WTC11 (cell line): Measurements from ENCODE around the gene COL4A6. TPM values are rescaled to one million over a fixed set of nuclear protein-coding genes. Genes with fewer than 3 reads are reported as not detected.

ENCODE experiments used
- ATAC-seq: fragments of 200-7000 bp; cut with Tn5 transposase; 2 replicates; pipeline ENCODE4 v1.10.0; 2021; ENCODE audit warnings: mild to moderate bottlenecking, moderate library complexity
- CTCF ChIA-PET: fragments of 300-600 bp; sonication (Branson Sonifier 250); formaldehyde crosslinking; loops from one replicate; lab custom pipeline; 2021; ENCODE audit warnings: antibody characterized with exemption; lab: Charles Lee
- POLR2A ChIA-PET: fragments of 350-600 bp; sonication (Branson Sonifier 250); formaldehyde crosslinking; loops from one replicate; lab custom pipeline; 2021; ENCODE audit warnings: antibody characterized with exemption; lab: Charles Lee
- DNase-seq: peaks from one replicate; pipeline ENCODE4 v3.0.0; 2021; ENCODE audit warnings: low spot score
- H3K27ac Mint-ChIP-seq: 2 replicates; pipeline ENCODE4 v1.8.0; 2021; ENCODE audit warnings: mixed read lengths
- H3K27me3 Mint-ChIP-seq: 2 replicates; pipeline ENCODE4 v1.8.0; 2021; ENCODE audit warnings: low read depth, mild to moderate bottlenecking, moderate library complexity, mixed read lengths
- H3K36me3 Mint-ChIP-seq: 2 replicates; pipeline ENCODE4 v1.8.0; 2021; ENCODE audit warnings: mixed read lengths
- H3K4me1 Mint-ChIP-seq: 2 replicates; pipeline ENCODE4 v1.8.0; 2022; ENCODE audit warnings: mixed read lengths
- H3K4me3 Mint-ChIP-seq: 2 replicates; pipeline ENCODE4 v1.8.0; 2021; ENCODE audit warnings: mild to moderate bottlenecking, moderate library complexity, mixed read lengths
- H3K9me3 Mint-ChIP-seq: 2 replicates; pipeline ENCODE4 v1.8.0; 2021; ENCODE audit warnings: mixed read lengths
- ATF1 ChIP-seq: sonication (generic); formaldehyde crosslinking; IDR thresholded peaks from 2 replicates; pipeline ENCODE4 v1.8.1; 2023; ENCODE audit warnings: mild to moderate bottlenecking, moderate library complexity, missing genetic modification reagents
- ATF6 ChIP-seq: sonication (generic); formaldehyde crosslinking; IDR thresholded peaks from 2 replicates; pipeline ENCODE4 v1.8.1; 2023; ENCODE audit warnings: mild to moderate bottlenecking, missing genetic modification reagents
- CREB1 ChIP-seq: sonication (generic); formaldehyde crosslinking; IDR thresholded peaks from 2 replicates; pipeline ENCODE4 v1.8.0; 2023; ENCODE audit warnings: mild to moderate bottlenecking, missing genetic modification reagents
- E2F1 ChIP-seq: sonication (generic); formaldehyde crosslinking; IDR thresholded peaks from 2 replicates; pipeline ENCODE4 v1.8.0; 2022; ENCODE audit warnings: mild to moderate bottlenecking, missing genetic modification reagents
- E2F4 ChIP-seq: sonication (generic); formaldehyde crosslinking; IDR thresholded peaks from 2 replicates; pipeline ENCODE4 v1.8.1; 2022; ENCODE audit warnings: low read depth, mild to moderate bottlenecking, moderate library complexity, missing genetic modification reagents, borderline replicate concordance
- EMX1 ChIP-seq: fragments of 250-450 bp; sonication (Bioruptor Pico); IDR thresholded peaks from 2 replicates; pipeline ENCODE4 v1.8.0; 2021; ENCODE audit warnings: mild to moderate bottlenecking
- ESRRA ChIP-seq: sonication (generic); formaldehyde crosslinking; IDR thresholded peaks from 2 replicates; pipeline ENCODE4 v1.8.1; 2022; ENCODE audit warnings: mild to moderate bottlenecking, missing genetic modification reagents, borderline replicate concordance
- FOXP1 ChIP-seq: sonication (generic); formaldehyde crosslinking; IDR thresholded peaks from 2 replicates; pipeline ENCODE4 v1.8.0; 2022; ENCODE audit warnings: missing genetic modification reagents, mild to moderate bottlenecking, moderate library complexity, borderline replicate concordance
- GABPB1 ChIP-seq: sonication (generic); formaldehyde crosslinking; IDR thresholded peaks from 2 replicates; pipeline ENCODE4 v1.8.1; 2023; ENCODE audit warnings: mild to moderate bottlenecking, missing genetic modification reagents
- JAZF1 ChIP-seq: fragments of 250-450 bp; sonication (Bioruptor Pico); IDR thresholded peaks from 2 replicates; pipeline ENCODE4 v1.9.0; 2021; ENCODE audit warnings: moderate library complexity, mild to moderate bottlenecking, inconsistent platforms
- MLX ChIP-seq: sonication (generic); formaldehyde crosslinking; IDR thresholded peaks from 2 replicates; pipeline ENCODE4 v1.8.1; 2023; ENCODE audit warnings: mild to moderate bottlenecking, missing genetic modification reagents, moderate library complexity
- NFATC4 ChIP-seq: fragments of 250-450 bp; sonication (Bioruptor Pico); IDR thresholded peaks from 2 replicates; pipeline ENCODE4 v1.9.0; 2021; ENCODE audit warnings: mild to moderate bottlenecking
- STAT6 ChIP-seq: sonication (generic); formaldehyde crosslinking; conservative IDR thresholded peaks from 2 replicates; pipeline ENCODE4 v1.8.1; 2023; ENCODE audit warnings: mild to moderate bottlenecking, low read depth, missing genetic modification reagents, moderate library complexity
- ZNF263 ChIP-seq: sonication (generic); formaldehyde crosslinking; IDR thresholded peaks from 2 replicates; pipeline ENCODE4 v1.8.1; 2022; ENCODE audit warnings: low read depth, mild to moderate bottlenecking, moderate library complexity, missing genetic modification reagents
- ZNF416 ChIP-seq: fragments of 250-450 bp; sonication (Bioruptor Pico); IDR thresholded peaks from 2 replicates; pipeline ENCODE4 v1.9.0; 2021; ENCODE audit warnings: mild to moderate bottlenecking, inconsistent platforms
- ZNF423 ChIP-seq: fragments of 250-450 bp; sonication (Bioruptor Pico); IDR thresholded peaks from 2 replicates; pipeline ENCODE4 v2.1.2; 2022; ENCODE audit warnings: mild to moderate bottlenecking, moderate library complexity
- total RNA-seq: library from RNA; stranded (reverse); gene quantifications from 3 replicates; pipeline ENCODE4 v1.2.3, GENCODE V29; 2021
- TF ChIP-seq, protein P1 (sequence below): fragments of 250-450 bp; sonication (Bioruptor Pico); IDR thresholded peaks from 2 replicates; pipeline ENCODE4 v1.9.0; 2021; ENCODE audit warnings: moderate library complexity, mild to moderate bottlenecking, inconsistent platforms, borderline replicate concordance
- TF ChIP-seq, protein P2 (sequence below): sonication (generic); formaldehyde crosslinking; IDR thresholded peaks from 2 replicates; pipeline ENCODE4 v1.8.1; 2023; ENCODE audit warnings: mild to moderate bottlenecking, moderate library complexity, missing genetic modification reagents
- TF ChIP-seq, protein P3 (sequence below): fragments of 200-600 bp; IDR thresholded peaks from 2 replicates; pipeline ENCODE4 v1.8.0; 2022; ENCODE audit warnings: antibody characterized with exemption

COL4A6 gene
- total RNA-seq, 1 experiment from 2014 or later = 15.2 TPM

- TF ChIP-seq STAT6 (CRISPR knock-in tag) (no peak), ZNF416 (CRISPR knock-in tag) (no peak), MLX (CRISPR knock-in tag) (no peak), E2F4 (CRISPR knock-in tag) (no peak), EMX1 (CRISPR knock-in tag) (no peak)
- TF ChIP-seq, all 79 proteins: peak for 0
Measured at GRCh38 chrX:108250654-108251579, 187.3 kb downstream of the COL4A6 start (continued).

- no peaks in the 10 kb centered on the region for H3K36me3 Mint-ChIP-seq
- POLR2A ChIA-PET = no interaction called here
- H3K27me3 Mint-ChIP-seq = no peaks in the 10 kb centered on the region
- TF ChIP-seq E2F1 (CRISPR knock-in tag) = no peak
- no peak for TF ChIP-seq NFATC4 (CRISPR knock-in tag)
- no peak for TF ChIP-seq ATF6 (CRISPR knock-in tag)
- no peak for TF ChIP-seq ZNF423 (CRISPR knock-in tag)
- TF ChIP-seq JAZF1 (CRISPR knock-in tag) = no peak
- TF ChIP-seq, protein P1, sequence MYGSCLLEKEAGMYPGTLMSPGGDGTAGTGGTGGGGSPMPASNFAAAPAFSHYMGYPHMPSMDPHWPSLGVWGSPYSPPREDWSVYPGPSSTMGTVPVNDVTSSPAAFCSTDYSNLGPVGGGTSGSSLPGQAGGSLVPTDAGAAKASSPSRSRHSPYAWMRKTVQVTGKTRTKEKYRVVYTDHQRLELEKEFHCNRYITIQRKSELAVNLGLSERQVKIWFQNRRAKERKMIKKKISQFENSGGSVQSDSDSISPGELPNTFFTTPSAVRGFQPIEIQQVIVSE (CRISPR knock-in tag) = no peak
- no peak for TF ChIP-seq ZNF263 (CRISPR knock-in tag)
- no peak for TF ChIP-seq ESRRA (CRISPR knock-in tag)
- TF ChIP-seq MLX (CRISPR knock-in tag) = no peak
- no peak for TF ChIP-seq GABPB1 (CRISPR knock-in tag)
- no peak for TF ChIP-seq FOXP1 (CRISPR knock-in tag)
- TF ChIP-seq ATF1 (CRISPR knock-in tag) = no peak
- TF ChIP-seq CREB1 (CRISPR knock-in tag) = no peak
- TF ChIP-seq EMX1 (CRISPR knock-in tag) = no peak
- TF ChIP-seq, protein P2, sequence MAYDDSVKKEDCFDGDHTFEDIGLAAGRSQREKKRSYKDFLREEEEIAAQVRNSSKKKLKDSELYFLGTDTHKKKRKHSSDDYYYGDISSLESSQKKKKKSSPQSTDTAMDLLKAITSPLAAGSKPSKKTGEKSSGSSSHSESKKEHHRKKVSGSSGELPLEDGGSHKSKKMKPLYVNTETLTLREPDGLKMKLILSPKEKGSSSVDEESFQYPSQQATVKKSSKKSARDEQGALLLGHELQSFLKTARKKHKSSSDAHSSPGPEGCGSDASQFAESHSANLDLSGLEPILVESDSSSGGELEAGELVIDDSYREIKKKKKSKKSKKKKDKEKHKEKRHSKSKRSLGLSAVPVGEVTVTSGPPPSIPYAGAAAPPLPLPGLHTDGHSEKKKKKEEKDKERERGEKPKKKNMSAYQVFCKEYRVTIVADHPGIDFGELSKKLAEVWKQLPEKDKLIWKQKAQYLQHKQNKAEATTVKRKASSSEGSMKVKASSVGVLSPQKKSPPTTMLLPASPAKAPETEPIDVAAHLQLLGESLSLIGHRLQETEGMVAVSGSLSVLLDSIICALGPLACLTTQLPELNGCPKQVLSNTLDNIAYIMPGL (CRISPR knock-in tag) = no peak
- TF ChIP-seq, protein P3, sequence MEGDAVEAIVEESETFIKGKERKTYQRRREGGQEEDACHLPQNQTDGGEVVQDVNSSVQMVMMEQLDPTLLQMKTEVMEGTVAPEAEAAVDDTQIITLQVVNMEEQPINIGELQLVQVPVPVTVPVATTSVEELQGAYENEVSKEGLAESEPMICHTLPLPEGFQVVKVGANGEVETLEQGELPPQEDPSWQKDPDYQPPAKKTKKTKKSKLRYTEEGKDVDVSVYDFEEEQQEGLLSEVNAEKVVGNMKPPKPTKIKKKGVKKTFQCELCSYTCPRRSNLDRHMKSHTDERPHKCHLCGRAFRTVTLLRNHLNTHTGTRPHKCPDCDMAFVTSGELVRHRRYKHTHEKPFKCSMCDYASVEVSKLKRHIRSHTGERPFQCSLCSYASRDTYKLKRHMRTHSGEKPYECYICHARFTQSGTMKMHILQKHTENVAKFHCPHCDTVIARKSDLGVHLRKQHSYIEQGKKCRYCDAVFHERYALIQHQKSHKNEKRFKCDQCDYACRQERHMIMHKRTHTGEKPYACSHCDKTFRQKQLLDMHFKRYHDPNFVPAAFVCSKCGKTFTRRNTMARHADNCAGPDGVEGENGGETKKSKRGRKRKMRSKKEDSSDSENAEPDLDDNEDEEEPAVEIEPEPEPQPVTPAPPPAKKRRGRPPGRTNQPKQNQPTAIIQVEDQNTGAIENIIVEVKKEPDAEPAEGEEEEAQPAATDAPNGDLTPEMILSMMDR = no peak
Measured at GRCh38 chrX:108246304-108246954, 191.8 kb downstream of the COL4A6 start.

More at GRCh38 chrX:108246304-108246954, 191.8 kb downstream of the COL4A6 start:
- no peak overlapping the region for H3K4me3 Mint-ChIP-seq
- CTCF ChIA-PET = interaction anchor here (1.1 to 1.3 kb wide), 2 partner anchors 22 to 57 kb away, joined by 3 to 4 read pairs; no protein-coding TSS in a partner anchor
- DNase-seq (no peak), ATAC-seq (no peak)
- peaks cover 8% of the 10 kb centered on the region for H3K4me1 Mint-ChIP-seq
- H3K27ac Mint-ChIP-seq = no peak overlapping the region
- peaks cover 6% of the 10 kb centered on the region; the same call in 1 of the 2 replicates for H3K9me3 Mint-ChIP-seq
